Stimulated activated CD4-positive, alpha-beta T cell treated with anti-CD3 and anti-CD28 coated beads, Interleukin-2, amount 100 ng/mL, for 48 hours (primary cell): Measurements from ENCODE around the gene HEG1.

ENCODE experiments used
- DNase-seq, 2 donors: peaks; one replicate each; pipeline ENCODE4 v3.0.0-alpha.2; 2020

Gene HEG1

DNA sequence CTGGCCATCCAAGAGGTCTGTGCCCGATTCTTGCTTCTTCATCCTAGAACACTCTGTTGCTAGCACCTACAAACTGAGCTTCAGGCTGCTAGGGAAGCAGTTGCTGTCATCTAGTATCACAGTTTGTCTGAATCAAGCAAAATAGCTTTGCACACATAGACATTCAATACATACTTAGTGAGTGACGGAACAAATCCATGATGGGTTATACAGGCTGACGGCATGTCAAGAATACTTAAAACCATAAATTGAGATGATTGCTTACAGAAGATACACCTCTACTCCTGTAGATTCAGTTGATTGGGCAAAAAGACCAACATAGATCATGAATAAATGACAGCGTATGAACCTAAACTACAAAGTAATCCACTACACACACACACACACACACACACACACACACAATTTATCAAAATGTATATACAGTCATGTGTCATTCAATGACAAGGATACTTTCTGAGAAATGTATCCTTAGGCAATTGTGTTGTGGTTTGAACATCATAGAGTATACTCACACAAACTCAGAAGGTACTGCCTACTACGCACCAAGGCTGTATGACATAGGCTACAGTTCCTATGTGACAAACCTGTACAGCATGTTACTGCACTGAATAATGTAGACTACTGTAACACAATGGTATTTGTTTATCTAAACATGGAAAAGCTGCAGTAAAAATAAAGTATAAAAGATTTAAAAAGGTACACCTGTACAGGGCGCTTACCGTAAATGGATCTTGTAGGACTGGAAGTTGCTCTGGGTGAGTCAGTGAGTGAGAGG is 14.4 kb upstream of the HEG1 start:
- DNase-seq: no peak

DNA sequence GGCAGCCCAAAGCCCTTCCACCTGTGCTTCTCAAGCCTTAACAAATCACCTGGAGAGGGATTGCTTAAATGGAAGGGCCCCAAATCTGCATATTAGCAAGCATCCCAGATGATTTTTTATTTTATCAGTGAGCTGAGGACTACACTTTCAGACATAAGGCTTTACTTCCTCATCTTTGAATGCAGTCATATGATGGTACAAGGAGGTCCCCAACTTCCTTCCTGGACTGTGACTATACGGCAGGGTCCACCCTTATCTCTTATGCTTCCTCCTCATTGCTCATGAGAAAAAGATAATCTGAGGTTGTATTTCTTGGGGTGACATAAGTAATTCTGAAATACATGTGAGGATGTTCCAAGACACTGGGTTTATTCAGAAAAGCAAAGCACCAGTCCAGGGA is 13.7 kb upstream of the HEG1 start:
- DNase-seq: no peak

DNA sequence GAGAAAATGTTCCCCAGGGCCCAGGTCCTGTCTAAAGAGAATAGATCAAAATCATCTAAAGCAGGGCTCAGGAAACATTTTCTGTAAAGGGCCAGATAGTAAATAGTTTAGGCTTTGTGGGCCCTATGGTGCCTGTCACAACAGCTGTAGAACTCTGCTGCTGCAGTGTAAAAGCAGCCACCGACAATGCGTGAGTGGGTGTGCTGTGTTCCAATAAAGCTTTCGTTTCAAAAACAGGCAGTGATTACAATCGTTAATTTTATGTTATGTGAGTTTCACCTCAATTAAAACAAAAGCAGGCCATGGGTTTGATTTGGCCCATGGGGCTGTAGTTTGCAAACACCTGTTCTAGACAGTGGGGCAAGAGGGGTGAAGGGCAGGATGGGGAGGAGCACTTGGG is 12.5 kb upstream of the HEG1 start:
- DNase-seq: no peak

DNA sequence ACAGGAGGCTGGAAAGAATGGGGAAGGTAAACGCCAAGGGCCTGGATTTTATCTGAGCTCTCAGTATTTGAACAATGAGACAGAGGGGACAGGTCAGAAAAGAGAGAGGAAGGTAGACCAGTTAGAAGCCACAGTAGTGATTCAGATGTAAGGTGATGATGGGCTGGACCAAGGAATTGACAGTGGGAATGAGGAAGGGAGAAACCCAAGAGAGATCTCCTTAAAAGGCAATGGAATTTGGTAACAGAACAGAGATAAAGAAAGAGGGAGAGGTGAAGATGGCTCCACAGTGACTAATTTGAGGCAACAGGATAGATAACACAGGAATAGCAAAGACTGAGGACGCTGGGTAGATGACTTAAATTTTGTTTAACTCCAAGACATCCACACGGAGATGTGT is 11.4 kb upstream of the HEG1 start:
- DNase-seq: no peak

DNA sequence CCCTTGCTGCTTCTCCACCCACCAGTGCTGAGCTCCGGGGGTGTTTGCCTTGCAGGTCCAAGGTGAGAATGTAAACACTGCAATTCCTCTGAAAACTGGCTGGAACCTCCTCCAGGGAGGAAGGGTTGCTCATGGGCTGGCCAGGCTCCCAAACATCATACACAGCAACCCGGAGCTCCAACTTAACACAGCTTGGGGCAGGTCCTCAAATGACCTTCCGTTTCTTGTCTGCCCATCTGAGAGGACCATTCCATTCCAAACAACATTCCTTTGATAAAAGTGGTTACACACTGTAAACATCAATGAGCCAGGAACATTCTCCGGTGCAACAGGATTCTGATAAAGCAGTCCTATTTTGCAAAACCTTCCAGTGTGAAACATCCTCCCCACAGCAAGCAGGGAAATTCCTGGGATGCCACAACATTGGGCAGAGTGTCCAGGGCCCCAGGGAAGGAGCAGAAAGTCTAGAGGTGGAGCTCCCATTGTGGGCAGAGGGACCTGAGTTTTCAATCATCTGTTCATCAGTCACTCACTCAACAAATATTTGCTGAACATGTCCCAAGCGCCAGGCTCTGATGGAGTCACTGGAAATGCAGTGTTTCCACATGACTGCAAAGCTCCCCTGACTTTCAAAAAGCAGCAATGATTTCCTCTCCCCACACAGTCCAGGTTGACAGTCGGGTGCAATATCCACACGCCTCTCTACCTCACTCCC is 7.3 kb upstream of the HEG1 start:
- no peak for DNase-seq

DNA sequence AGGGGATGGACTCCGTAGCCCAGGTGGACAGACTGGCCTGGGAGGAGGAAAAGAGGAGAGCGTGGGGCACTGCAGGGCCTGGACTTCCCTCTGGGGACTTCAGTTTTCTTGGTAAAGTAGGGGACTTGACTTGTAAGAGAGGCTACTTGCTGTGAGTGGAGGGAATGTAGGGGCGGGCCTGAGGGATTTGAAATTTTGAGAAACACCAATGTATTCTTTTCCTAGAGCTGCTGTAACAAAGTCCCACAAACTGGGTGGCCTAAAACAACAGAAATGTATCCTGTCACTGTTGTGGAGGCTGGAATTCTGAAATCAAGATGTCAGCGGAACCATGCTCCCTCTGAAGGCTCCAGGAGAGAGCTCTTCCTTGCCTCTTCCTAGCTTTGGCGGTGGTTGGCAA is 5.8 kb upstream of the HEG1 start:
- no peak for DNase-seq

DNA sequence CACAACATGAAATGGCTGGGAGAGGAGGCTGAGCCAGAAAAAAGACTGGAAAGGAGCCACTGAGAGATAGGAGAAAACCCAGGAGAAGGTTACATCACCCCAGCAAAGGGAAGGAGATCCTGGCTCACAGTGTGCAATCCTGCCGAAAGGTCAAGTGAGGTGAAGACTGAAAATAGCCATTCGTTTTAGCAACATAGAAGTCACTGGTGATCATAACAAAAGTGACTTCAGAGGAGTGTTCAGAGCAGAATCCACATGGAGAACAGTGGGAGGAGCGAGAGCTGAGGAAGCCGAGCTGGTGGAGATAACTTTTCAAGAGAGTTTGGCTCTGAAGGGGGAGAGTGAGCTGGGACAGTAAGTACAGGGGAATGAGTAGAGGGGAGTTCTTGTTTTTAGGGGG is 5.4 kb upstream of the HEG1 start:
- no peak for DNase-seq

DNA sequence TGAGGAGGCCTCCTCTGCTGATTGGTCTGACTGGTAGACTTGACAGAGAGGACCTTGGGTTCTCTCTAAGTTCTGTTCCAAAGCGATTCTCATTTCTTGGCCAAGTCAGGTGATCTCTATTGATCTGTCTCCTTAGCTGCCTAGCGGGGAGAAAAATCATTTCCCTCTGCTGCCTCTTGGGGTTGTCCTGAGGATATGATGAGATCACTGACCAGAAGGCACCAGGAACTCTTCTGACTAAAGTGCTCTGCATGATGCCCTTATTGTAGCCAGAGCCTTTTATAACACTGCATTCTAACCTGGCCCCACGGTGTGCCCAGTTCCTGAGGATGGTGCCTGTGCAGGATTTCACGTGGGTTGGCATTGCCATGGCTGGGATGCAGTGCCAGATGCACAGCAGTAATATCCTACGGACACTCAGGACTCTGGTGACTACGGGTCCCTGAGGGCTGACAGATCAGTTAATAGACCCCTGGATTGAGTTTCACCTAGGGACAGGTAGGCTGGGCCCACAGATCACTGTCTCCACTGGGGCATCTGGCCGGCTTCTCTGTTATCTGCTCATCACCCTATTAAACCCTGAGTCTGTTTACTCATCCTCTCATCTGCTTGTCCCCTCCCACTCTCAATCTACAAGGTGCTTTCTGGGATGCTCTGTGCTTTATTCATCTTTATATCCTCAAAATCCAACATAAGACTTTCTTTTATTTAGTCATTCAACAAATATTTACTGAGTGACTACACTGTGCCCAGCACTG is 3.9 kb upstream of the HEG1 start:
- no peak for DNase-seq

DNA sequence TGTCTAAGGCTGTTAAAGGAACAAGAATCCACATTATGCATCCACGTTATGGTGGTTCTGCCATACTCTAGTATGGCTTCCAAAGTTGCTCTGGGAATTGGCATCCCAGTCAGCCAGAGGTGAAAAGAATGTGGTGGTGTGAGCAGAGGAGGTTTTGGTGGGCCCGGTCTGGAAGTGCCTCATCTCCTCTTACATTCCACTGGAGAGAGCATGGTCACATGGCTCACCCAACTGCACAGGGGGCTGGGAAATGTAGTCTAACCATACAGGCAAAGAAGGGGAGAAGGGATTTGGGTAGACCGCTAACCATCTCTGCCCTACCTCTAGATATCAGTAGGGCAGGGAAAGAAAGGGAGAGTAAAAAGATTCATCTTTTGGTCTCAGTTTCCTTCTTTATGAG is 3.2 kb upstream of the HEG1 start:
- no peak for DNase-seq

DNA sequence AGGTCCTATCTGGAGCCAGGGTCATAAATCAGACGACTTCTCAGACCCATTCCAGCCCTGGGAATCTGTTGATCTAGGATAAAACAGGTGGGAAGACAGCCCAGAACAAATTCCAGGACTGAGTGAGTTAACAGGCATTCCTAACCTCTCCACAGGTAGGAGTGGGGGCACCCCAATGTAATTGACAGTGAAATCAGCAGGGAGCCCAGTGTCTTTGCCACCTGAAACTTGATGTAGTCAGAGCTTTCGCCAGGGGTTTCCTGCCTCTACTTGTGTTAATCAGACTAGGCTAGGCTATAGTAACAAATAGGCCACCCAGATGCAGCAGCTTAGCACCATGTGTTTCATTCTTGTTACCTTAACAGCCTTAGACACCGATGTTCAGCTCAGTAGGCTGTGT is 2.7 kb upstream of the HEG1 start:
- no peak for DNase-seq

DNA sequence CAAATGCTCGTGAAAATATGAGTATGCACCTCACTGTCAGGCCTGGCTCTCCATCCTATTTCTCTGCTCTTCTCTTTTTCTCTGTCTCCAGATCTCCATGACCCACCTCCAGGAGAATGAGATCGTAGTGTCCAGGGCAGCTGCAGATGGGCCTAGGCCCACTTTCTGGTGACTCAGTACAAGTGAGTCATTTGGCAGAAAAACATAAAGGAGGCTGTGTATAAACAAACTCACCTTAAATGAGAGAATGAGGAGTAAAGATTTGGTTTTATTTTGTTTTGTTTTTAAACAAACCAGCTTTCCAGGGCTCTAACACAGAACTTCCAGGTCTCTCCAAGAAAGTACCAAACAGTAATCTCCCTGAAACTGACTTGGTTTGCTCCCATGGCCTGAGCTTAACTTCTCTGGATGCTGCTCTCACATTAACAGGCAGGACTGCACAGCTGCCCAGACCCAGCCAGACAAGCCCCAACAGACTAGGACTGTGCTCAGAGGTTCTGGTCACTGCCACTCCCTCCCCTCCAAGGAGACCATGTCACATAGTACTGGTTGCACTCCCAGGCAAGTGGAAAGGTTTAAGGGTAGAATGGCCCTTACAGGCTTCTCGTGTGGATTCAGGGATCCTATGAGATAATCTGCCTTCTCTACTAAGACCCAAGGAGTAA is 1.5 kb upstream of the HEG1 start:
- DNase-seq: no peak

DNA sequence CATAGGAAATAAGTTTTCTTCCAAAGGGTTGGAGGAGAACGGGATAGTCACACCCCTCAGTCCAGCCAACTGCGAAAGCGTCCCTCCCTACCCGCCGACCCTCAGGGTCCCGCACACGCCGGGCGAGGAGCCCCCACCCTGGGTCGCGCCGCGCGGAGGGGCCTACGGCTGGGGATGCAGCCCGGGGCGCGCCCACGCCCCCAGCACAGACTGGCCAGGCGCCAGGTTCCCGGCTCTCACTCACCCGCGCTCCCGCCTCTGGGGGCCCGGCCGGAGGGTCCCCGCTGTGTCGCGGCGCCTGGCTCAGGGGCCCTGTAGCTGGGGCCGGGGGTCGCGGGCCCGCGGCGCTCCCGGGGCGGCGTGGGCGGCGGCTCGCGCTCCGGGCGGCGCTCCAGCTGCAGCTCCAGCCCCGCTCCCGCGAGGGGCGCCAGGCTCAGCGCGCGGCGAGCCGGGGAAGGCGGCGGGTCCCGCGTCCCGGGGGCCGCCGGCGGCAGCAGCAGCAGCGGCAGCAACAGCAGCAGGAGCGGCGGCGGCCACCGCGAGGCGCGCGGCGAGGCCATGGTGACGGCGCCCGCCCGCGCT is 375 bp downstream of the HEG1 start:
- DNase-seq: peak in 1 of 2 donors; percentile 21

DNA sequence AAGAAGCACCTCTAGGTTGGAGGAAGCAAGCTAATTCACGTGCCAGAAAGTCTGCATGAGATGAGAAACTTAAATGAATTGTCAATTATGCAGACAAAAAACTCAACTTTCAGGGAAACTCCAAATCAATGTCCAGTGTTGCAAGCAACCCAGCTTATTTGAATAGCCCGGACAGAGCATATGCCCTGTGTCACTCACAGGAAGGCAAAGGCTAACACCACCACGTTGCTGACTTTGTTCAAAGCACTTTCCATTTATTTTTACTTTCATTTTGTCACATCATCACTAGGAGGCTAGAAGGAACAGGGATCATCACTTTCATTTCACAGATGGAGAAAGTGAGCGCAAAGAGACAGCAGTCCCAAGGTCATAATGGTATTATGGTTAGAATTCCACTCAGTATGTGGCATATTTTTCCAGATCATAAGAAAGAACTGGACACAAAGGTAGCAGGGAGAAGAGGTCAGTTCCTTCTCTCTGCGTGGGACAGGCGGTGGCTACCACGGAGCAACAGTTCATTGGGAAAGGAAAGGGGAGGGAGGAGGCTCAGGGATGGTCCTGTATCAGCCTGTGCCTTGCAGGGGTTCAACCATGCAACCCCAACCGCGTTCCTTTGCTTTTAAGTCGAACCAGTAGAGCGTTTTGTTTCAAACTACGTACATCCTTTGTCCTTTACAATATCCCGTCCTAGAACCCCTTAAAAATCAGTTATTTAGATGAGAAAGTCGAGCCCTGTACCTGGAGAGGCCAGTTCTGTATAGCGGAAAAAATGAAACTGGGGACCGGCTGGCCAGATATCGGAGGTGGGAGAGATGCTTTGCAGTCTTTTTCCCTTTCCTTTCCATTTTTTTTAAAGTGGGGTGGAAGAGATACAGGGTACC is 1.1 kb downstream of the HEG1 start:
- no peak for DNase-seq

DNA sequence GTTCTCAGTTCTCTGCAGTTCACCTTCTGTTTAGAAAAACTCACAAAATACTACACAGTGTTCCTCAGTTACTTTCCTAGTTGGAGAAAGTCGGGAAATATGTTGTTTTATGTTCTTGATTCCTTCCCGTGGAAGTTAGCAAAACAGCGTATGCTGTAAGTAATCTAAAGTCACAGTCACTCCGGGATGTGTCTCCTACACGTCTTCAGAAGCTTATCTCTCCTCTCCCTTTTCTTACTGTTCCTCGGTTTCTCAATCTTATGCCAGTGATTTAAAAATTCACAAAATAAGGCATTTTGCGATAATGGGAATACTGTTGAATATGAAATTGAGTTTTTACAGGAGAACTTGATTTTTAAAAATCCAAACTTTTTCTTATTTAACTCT is 1.7 kb downstream of the HEG1 start:
- DNase-seq: no peak

DNA sequence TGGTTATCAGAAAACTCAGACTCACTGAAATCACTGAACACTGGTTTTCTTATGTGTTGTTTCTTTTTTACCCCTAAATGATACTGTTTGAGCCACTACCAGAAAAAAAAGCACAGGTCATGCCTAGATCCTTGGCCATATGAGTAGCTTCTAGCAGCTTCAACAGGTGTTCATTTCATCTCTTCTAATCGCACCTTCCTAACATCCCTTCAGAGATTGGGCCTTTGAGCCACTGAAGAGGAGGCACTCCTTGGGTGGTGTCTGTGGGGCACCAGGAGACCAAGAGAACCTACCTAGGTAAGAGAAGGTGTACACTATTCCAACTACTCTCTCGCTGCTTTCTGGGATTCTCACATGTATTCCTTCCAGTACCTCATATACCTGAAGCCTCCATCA is 2.5 kb downstream of the HEG1 start:
- DNase-seq: no peak

DNA sequence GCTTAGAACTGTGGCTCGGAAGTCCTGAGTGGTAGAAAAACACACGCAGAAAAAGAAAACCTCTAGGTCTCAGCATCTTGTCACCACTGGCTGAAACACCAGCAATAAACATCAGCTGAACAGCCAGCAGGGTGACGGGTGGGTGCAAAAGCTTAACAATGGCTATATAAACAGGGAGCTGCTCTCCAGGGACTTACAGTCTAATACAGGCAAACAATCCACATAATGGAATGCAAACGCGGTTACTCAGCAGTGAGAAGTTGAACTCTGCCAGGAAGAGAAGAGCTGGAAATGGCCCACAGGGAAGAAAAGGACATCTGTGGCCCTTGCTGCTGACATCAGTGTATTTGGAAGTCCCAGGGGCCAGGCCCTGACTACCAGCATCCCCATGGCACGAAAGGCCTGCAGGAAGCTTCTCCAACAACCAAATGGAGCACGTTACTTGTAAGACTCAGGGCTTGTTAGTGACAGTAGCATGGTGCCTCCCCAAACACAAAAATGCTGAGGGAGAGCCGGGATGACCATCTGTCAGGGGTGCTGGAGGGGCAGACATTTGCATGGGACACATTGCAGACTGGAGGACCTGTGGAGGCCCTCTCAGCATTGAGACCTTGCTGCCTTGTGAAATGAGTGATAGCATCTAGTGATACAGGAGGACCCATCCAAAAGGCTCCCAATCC is 3.0 kb downstream of the HEG1 start:
- DNase-seq: no peak

DNA sequence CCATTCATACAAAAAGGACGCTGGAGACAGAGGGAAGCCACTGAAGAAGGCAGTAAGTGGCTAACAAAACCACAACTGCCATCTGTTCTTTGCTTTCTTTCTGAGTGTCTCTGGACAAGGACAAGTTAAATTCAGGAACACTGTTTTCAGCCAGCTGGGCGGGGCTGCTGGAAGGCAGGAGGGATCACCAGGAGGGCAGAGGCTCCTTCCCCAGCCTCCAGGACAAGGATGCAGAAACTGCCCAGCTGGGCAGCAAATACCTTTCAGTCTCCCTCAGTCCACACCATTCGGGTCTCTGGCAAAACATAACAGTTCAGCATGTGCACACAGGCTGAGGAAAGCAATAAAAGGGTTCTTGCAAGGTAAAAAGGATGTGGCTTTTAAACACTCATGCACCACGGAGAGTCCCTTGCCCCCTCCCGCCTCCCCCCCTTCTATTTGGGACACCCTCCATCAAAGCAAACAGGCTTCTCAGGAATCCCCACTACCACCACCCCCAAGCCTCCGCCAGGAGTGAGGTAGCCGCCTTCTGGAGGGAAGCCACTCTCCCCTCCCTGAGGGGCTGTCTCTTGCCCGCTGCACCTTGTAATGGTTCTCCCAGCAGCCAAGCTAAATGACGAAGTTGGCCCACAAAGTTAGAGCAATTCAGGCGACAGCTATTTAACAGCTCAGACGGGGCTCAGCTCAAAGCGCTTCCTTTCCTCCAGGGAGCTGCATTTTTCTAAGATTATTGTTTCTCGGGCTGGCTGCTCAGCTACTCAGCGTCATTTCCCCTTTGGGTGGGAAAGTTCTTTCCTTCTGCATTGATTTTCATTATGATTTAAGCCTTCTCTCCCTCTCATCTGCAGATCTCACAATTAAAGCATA is 3.8 kb downstream of the HEG1 start:
- DNase-seq: peak; percentile 27 to 32

DNA sequence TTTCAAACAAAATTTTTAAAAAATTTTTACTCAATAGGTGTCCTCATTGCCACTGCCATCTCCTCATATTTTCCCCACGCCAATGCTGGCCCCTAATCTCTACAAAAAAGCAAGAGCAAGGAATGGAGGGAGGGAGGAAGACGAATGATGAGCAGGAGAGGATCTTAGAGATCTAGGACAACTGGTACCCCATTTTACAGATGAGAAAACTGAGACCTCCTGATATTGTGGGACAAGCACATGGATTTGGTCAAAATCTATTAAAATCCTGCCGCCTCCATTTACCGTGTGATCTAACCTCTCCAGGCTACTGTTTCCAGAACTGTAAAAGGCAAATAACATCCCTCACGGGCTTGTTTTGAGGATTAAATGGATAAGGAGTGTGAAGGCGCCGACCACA is 4.6 kb downstream of the HEG1 start:
- no peak for DNase-seq

DNA sequence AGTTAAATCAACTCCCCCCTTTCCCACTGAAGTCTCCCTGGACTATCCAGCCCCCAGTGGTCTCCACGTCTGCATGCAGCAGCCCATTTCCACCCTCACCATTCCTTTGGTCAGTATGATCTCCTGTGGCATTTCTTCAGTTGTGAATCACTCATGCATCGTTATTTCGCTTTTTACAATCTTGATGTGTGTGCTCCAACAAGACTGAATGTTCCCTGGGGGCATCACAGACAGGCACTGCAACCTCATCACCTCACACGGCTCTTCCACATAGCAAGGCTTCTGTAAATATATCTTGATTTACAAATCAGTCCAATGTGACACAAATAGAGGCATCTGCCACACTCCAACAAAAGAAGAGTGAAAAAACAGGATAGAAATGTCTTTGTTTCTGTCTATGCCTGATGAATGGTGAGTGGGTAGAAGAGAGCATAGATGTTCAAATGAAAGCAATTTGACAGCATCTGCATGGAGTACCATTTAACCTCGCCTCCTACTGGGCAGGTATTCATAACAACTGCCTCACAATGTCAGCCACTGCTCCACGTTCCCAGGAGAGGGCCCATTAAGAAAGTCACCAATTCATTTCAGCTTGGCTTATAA is 5.2 kb downstream of the HEG1 start:
- no peak for DNase-seq

DNA sequence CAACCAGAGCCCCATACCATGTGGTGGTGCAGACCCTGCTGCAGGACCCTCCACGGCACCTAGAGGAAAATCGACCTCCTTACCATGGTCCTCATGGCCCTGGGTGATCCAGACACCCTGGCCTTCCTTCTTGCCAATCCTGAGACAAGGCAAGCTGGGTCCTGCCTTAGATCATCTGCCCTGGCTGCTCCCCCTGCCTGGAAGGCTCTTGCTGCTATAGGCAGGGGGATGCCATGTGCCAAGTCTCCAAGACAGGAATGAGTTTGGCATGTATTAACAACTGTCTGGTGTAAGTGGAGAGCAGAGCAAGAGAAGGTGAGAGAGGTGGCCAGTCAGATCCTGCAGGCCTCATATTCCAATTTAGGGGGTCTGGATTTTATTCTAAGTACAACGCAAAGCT is 7.5 kb downstream of the HEG1 start:
- DNase-seq: no peak
